GM12801 (cell line): ENCODE measurements around the gene EXD2.

ENCODE experiments used
- CTCF ChIP-seq: IDR thresholded peaks from one replicate; pipeline ENCODE4 v1.5.1; 2011; ENCODE audit warnings: control low read depth; ENCODE audit not compliant: insufficient read length; ENCODE audit errors: extremely low read depth

The EXD2 gene

GRCh38 chr14:69208666-69209065 is 17.4 kb downstream of the EXD2 start:
- no peak for TF ChIP-seq CTCF

GRCh38 chr14:69214393-69214792 is 23.1 kb downstream of the EXD2 start:
- TF ChIP-seq CTCF: no peak

DNA sequence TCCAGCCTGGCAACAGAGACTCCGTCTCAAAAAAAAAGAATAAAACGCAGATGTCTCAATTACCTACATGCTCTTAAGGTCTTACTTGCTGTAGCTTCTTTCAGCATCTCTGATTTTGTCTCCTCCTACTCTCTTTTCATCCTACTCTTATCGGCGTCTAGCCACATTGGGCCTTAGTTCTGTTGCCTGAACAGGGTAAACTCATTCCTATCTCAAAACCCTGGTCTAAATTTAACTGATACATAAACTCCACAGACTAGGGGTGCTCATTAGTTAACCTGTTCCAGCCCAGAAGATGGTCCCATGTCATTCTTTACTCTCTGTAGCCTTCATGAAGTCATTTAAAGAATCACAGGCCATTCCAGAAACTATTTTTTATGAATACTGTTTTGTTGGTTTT is 33.6 kb downstream of the EXD2 start:
- no peak for TF ChIP-seq CTCF

GRCh38 chr14:69226178-69226577 is 34.9 kb downstream of the EXD2 start:
- TF ChIP-seq CTCF: no peak

DNA sequence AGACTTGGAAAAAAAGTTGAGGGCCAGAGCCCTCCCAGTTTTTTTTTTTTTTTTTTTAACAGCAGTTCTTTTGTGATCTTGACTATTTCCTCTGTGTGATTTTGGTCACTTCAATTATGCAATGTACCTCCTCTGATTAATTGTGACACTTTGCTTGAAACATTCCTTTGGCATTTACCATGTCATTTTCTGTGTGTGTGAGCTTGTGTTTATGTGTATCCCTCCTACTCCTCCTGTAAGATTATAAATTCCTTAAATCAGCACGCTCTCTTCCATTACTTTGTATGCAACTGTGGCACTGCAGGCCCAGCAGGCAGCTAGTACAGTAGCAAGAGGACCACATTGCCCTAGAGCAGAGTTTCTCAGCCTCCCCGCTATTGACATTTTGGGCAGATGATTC is 35.4 kb downstream of the EXD2 start:
- TF ChIP-seq CTCF: no peak

- TF ChIP-seq CTCF: no peak
Measured at GRCh38 chr14:69231486-69231885, 40.2 kb downstream of the EXD2 start.

DNA sequence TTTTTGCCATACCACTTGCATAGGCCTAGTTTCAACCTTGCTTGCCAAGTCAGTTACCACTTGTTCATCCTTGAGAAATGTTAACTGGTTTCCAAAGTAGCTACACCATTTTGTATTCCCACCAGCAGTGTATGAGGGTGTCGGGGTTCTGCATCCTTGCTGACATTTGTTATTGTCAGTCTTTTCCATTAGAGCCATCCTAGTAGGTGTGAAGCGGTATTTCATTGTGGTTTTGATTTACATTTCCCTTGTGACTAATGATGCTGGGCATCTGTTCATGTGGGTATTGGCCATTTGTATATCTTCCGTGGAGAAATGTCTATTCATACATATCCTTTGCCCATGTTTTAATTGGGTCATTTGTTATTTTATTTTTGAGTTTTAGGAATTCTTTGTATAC is 41.1 kb downstream of the EXD2 start:
- no peak for TF ChIP-seq CTCF

GRCh38 chr14:69234106-69234505 is 42.8 kb downstream of the EXD2 start:
- no peak for TF ChIP-seq CTCF
